T-helper 2 cell (primary cell): ENCODE data around the gene MTCL1.

ENCODE experiments used
- DNase-seq, 5 experiments: peaks; one replicate each; pipeline versions ENCODE4 v3.0.0 to v3.0.0-alpha.2; 2012 to 2022
- total RNA-seq, 2 donors: gene quantifications; one replicate each; lab custom pipeline; 2026; lab: John Stamatoyannopoulos, UW

Gene MTCL1
- 0.94 to 1.2 reads per million in 2 donors for total RNA-seq

GRCh38 chr18:8705238-8705960, at the start of gene MTCL1:
TSS of gene MTCL1 (plus strand) at chr18:8705556. CDS start at chr18:8705661, 105 bp downstream.
- peak in 1 of 5 experiments; percentile 52 for DNase-seq

GRCh38 chr18:8656232-8656631, 49.1 kb upstream of the MTCL1 start:
- no peak for DNase-seq

GRCh38 chr18:8657050-8657820, 48.1 kb upstream of the MTCL1 start:
- DNase-seq: no peak

DNA sequence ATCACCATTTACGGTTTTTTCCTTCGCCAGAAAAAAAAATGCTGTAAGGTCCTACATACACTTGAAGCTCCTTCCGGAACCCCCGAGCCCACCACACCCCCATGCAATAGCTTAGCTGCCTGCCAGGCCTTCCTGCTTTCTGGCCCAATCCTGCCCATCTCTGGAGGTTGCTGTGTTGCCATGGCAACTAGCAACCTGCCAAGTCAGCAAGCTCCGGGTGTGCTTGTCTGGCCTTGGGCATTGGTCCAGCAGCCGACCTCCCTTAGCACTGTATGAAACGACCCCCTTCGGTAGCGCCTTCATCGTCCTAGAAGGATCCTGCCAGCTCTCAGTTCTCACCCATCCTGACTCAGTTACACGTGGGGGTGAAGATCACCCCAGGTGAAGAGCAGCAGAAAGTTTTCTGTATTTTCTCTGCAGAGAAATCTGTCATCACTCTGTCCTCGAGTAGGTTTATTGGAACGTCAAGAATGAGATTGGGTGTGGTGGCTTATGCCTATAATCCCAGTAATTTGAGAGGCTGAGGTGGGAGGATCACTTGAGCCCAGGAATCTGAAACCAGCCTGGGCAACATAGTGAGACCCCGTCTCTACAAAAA, 47.4 kb upstream of the MTCL1 start:
- DNase-seq: no peak

DNA sequence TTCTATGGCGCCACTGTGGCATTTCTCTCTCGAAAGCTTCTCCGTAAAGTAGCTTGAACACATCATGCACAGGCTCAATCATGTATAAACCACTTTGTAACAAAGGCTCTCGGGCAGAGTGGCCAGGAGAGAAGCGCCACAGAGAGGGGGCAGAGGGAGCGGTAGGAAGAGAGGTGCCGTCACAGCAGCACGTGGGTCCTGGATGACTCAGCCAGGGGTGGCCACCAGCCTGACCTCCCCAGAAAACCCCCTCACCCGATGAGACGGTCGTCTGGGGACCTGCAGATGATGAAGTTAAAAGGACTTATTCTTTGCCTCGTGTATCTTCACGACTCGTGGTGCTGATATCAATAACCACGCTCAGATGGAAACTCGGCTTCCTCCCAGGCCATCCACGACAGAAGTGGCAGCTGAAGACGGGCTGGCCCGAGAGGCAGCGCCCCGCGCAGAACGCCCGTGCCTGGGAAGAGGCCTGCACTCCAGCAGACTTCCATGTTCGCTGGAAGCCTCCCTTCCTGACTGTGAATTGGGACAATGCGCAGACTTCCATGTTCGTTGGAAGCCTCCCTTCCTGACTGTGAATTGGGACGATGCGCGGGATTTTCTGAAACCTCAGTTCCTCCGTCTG, 46.4 kb upstream of the MTCL1 start:
- DNase-seq: no peak

- no peak for DNase-seq
These were observed 45.6 kb upstream of the MTCL1 start for GRCh38 chr18:8659609-8660242.

DNA sequence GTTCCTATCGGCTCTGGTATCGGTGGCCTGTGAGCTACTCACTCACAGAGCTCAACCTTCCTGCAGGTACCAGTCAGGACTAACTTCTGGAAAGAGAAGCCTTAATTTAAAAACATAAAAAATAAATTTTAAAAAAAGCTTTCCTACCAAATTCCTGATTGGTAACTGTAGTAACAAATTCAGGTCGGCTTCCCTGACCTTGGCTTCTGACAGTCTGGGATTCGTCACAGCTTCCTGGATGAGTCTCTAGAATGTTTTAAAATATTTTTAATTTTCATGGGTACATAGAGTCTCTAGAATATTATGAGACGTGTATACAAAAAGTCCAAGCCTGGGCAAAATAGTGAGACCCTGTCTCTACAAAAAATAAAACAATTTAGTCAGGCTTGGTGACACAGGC, 45.0 kb upstream of the MTCL1 start:
- no peak for DNase-seq

GRCh38 chr18:8661754-8662559, 43.4 kb upstream of the MTCL1 start:
- no peak for DNase-seq

- no peak for DNase-seq
These were observed 42.6 kb upstream of the MTCL1 start for GRCh38 chr18:8662560-8663255.

DNA sequence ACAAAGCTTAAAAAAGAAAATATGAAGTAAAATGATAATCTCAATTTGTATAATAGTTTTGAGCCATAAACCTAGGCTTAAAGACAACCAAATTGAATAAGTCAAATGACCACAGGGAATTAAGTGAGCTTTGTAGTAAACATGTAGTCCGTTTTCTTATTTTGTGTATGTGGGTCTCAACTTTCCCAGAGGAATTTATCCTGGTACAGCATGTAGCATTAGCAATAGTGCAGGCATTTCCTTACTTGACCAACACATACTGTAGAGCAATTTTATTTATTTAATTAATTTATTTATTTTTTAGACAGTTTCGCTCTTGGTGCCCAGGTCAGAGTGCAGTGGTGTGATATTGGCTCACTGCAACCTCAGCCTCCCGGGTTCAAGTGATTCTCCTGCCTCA, 37.5 kb upstream of the MTCL1 start:
- no peak for DNase-seq

DNA sequence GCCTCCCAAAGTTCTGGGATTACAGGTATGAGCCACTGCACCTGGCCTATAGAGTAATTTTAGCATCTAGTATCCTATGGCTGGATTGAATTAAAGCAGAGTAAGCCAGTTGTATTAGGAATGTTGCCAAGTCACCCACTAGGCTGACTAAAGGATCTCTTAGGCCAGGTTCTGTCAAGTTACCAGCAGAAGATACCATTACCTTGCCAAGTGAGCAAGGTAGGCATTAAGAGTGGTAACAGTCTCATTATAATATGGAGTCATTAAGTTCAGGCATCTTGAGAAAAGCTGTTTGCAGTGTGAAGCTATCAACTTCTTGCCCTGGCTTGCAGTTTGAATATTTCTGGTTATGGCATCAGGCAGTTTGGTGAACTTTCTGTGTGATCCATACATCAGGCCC, 37.0 kb upstream of the MTCL1 start:
- DNase-seq: no peak

- DNase-seq: no peak
These were observed 35.8 kb upstream of the MTCL1 start for GRCh38 chr18:8669571-8669970.

- DNase-seq: no peak
These were observed 31.8 kb upstream of the MTCL1 start for GRCh38 chr18:8673256-8674209.

GRCh38 chr18:8675057-8675456, 30.3 kb upstream of the MTCL1 start:
- no peak for DNase-seq

DNA sequence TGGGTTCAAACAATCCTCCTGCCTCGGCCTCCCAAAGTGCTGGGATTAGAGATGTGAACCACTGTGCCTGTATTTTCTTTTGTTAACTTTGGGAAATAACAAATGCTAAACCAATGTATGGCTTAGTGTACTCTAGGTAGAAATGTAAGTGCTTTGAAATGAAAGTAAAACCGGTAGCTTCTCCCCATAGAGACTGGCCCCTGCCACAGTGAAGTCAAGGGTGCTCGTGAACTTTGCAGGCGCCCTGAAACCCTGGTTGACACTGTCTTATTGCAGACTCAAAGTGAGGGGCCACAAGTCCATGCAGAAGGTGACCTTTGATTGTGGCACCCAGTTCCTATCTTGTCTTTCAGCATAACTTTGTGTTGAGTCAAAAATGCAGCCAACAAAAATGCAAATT, 24.2 kb upstream of the MTCL1 start:
- no peak for DNase-seq

DNA sequence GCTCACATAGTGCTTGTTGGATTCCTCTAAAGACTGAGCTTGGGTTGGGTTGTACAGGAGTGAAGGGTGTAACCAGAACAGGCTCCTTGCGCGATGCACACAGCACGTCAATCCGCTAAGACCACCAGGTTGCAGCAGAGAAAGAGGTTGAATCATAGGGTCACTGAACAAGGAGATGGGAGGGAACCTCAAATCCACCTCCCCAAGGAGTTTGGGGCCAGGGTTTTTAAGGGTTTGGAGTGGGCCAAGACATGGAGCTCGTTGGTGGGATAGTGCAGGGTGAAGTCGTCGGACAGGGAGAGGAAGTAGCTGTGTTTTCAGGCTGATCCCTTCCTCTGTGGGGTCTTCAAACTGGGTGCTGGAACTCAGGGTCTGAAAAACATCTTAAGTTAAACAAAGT, 20.8 kb upstream of the MTCL1 start:
- DNase-seq: no peak

- DNase-seq: no peak
These were observed 20.0 kb upstream of the MTCL1 start for GRCh38 chr18:8685141-8685913.

DNA sequence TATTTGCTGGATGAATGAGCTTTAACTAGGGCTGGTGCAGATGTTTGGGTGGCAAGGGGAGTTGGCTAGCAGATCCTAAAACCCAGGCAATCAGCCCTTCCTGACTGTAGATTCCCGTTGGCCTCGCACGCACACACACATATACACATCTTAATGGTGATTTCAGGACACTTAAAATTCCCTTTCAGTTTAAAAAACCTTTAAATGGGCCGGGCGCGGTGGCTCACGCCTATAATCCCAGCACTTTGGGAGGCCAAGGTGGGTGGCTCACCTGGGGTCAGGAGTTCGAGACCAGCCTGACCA, 19.5 kb upstream of the MTCL1 start:
- no peak for DNase-seq

GRCh38 chr18:8686611-8687010, 18.7 kb upstream of the MTCL1 start:
- DNase-seq: no peak
